ENCODE results near the gene MKNK1.
A peak's percentile ranks its signal among the peaks of the same experiment; 100 is the strongest.

MKNK1 gene

DNA sequence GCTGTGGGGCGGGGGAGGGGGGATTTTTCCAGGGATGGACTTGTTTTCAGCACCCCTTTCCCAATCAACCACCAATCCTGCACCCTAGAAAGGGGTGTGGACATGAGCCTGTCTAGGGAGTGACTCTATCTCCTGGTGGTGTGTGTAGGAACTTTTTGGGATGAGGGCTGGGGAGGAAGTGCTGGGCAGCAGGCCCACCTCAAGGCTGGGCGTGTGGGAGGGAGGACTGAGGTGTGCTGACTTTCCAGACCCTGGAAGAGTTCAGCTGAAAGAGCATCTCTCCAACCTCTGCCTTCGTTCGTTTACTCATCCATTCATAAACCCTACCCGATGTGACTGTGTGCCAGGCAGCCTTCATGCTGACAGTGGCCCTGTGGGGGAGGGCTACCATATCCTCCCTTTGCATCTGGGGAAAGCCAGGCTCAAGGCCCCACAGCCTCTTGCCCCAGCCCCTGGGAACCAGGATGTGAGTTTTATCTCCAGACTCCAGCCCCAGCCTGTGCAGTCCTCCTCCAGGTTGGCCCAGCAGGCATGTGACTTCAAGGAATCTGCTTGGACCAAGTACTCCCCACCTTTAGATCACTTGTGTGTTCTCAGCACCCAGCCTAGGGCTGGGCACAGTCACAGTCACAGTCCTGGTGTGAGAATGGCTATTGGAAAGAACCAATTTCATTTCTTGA is 59.4 kb downstream of the MKNK1 start:
- H3K9ac ChIP-seq (ENCODE audit: low read depth, low read length): no peak overlapping the region
- no peak overlapping the region for H3K4me2 ChIP-seq (ENCODE audit: low read length)
- peaks cover 6% of the 10 kb centered on the region for H3K4me1 ChIP-seq (ENCODE audit: control insufficient read depth, insufficient read depth, low read length)
- H3K9me3 ChIP-seq (replicated peaks; ENCODE audit: low read length): no peaks in the 10 kb centered on the region
- H3K36me3 ChIP-seq (ENCODE audit: insufficient read depth, low read length): no peaks in the 10 kb centered on the region
- no peak overlapping the region for H3K4me3 ChIP-seq (ENCODE audit: low read length)
- H3K27me3 ChIP-seq (ENCODE audit: control insufficient read depth, insufficient read depth, low read length): peaks cover 64% of the 10 kb centered on the region

DNA sequence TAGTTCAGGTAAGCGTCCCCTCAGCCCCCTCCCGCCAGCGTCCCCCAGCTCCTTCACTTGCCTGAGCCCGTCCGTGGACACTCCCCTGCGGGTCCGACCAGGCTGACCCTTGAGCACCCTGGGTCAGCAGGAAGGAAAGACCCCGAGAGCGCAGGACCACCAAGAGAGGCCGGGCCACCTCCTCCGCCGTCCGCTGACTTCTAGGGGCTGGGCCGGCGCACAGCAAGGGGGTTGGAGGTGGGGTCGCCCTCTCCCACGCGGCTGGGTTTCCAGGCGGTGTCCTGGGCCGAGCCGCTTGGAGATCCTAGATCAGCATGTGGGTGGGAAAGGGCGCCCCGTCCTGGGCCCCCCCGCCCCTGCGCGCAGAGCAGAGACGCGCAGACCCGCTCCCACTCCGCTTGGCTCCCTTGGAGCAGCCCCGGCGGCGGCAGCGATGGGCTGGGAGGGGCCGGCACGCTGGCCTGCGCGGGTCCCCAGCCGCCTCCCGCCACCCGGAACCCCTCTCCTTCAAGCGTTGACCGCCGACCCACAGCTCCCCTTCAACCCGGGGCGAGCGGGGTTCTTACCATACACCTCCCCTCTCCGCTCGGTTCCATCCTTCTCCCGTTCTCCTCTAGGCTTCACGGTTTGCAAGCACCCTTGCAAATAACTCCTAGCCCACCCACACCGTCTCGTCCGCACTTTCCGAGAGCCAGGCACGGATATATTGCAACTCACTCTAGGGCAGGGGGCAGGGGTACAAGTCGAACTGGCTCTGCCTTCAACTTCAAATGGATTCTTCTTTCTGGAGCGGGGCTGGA is 60.1 kb downstream of the MKNK1 start:
- H3K9ac ChIP-seq (ENCODE audit: low read depth, low read length): no peak overlapping the region
- peaks cover 64% of the 10 kb centered on the region for H3K27me3 ChIP-seq (ENCODE audit: control insufficient read depth, insufficient read depth, low read length)
- H3K4me3 ChIP-seq (ENCODE audit: low read length): no peak overlapping the region
- no peaks in the 10 kb centered on the region for H3K36me3 ChIP-seq (ENCODE audit: insufficient read depth, low read length)
- H3K9me3 ChIP-seq (replicated peaks; ENCODE audit: low read length): no peaks in the 10 kb centered on the region
- H3K4me2 ChIP-seq (ENCODE audit: low read length): no peak overlapping the region
- peaks cover 7% of the 10 kb centered on the region for H3K4me1 ChIP-seq (ENCODE audit: control insufficient read depth, insufficient read depth, low read length)

- peaks cover 69% of the 10 kb centered on the region for H3K27me3 ChIP-seq (ENCODE audit: control insufficient read depth, insufficient read depth, low read length)
- H3K4me2 ChIP-seq (ENCODE audit: low read length): no peak overlapping the region
- no peak overlapping the region for H3K4me3 ChIP-seq (ENCODE audit: low read length)
- H3K9ac ChIP-seq (ENCODE audit: low read depth, low read length): no peak overlapping the region
- H3K36me3 ChIP-seq (ENCODE audit: insufficient read depth, low read length): no peaks in the 10 kb centered on the region
- peaks cover 7% of the 10 kb centered on the region for H3K4me1 ChIP-seq (ENCODE audit: control insufficient read depth, insufficient read depth, low read length)
- no peaks in the 10 kb centered on the region for H3K9me3 ChIP-seq (replicated peaks; ENCODE audit: low read length)
Measured at GRCh38 chr1:46543382-46543760, 60.7 kb downstream of the MKNK1 start.

DNA sequence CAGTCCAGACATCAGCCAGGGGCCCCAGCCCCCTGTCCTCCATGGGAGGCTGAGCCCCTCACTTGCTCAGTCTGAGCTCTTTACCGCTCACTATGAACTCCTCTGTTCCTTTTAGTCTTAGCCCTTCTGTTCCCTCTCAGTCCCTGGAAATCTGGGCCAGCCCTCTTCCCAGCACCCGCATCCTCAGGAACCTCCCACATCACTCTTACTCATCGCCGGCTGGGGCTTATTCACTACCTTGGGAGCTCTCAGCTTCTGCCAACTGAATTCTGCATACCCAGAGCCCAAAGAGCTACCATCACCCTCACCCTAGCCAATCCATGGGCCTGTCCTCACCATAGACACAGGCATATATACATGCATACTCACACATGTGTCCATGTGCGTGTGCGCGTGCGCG is 64.1 kb downstream of the MKNK1 start:
- Histone ChIP-seq H3K4me2 (ENCODE audit: low read length) (no peak overlapping the region), H3K4me3 (ENCODE audit: low read length) (no peak overlapping the region), H3K9me3 (replicated peaks; ENCODE audit: low read length) (no peaks in the 10 kb centered on the region), H3K9ac (ENCODE audit: low read depth, low read length) (no peak overlapping the region), H3K36me3 (ENCODE audit: insufficient read depth, low read length) (no peaks in the 10 kb centered on the region), H3K4me1 (ENCODE audit: control insufficient read depth, insufficient read depth, low read length) (peaks cover 7% of the 10 kb centered on the region), H3K27me3 (ENCODE audit: control insufficient read depth, insufficient read depth, low read length) (peaks cover 71% of the 10 kb centered on the region)

- Histone ChIP-seq H3K9me3 (replicated peaks; ENCODE audit: low read length) (no peaks in the 10 kb centered on the region), H3K4me1 (ENCODE audit: control insufficient read depth, insufficient read depth, low read length) (peaks cover 12% of the 10 kb centered on the region), H3K9ac (ENCODE audit: low read depth, low read length) (no peak overlapping the region), H3K4me3 (ENCODE audit: low read length) (no peak overlapping the region), H3K27me3 (ENCODE audit: control insufficient read depth, insufficient read depth, low read length) (peaks cover 62% of the 10 kb centered on the region), H3K4me2 (ENCODE audit: low read length) (no peak overlapping the region), H3K36me3 (ENCODE audit: insufficient read depth, low read length) (no peaks in the 10 kb centered on the region)
Measured at GRCh38 chr1:46538147-46538546, 65.9 kb downstream of the MKNK1 start.

GRCh38 chr1:46537651-46538050 is 66.4 kb downstream of the MKNK1 start:
- H3K27me3 ChIP-seq (ENCODE audit: control insufficient read depth, insufficient read depth, low read length): peaks cover 57% of the 10 kb centered on the region
- H3K4me1 ChIP-seq (ENCODE audit: control insufficient read depth, insufficient read depth, low read length): peaks cover 13% of the 10 kb centered on the region
- no peak overlapping the region for H3K4me2 ChIP-seq (ENCODE audit: low read length)
- H3K9ac ChIP-seq (ENCODE audit: low read depth, low read length): no peak overlapping the region
- no peak overlapping the region for H3K4me3 ChIP-seq (ENCODE audit: low read length)
- H3K36me3 ChIP-seq (ENCODE audit: insufficient read depth, low read length): no peaks in the 10 kb centered on the region
- H3K9me3 ChIP-seq (replicated peaks; ENCODE audit: low read length): no peaks in the 10 kb centered on the region

DNA sequence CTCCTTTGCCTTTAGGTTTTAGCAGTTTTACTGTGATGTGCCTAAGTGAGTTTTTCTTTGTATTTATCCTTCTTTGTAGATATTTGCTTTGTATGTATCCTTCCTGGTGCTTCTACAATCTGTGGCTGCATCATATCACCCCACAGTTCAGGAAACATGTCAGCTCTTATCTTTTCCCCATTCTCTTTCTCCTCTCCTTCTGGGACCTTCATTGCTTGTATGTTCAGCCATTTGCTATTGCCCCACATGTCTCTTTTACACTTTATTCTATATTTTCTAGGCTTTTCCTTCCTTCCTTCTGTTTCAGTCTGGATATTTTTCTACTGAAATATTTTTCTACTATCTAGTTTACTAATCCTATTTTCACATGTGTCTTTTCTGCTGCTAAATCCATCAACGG is 67.5 kb downstream of the MKNK1 start:
- no peak overlapping the region for H3K4me2 ChIP-seq (ENCODE audit: low read length)
- no peaks in the 10 kb centered on the region for H3K9me3 ChIP-seq (replicated peaks; ENCODE audit: low read length)
- H3K36me3 ChIP-seq (ENCODE audit: insufficient read depth, low read length): no peaks in the 10 kb centered on the region
- H3K9ac ChIP-seq (ENCODE audit: low read depth, low read length): no peak overlapping the region
- no peak overlapping the region for H3K4me3 ChIP-seq (ENCODE audit: low read length)
- H3K27me3 ChIP-seq (ENCODE audit: control insufficient read depth, insufficient read depth, low read length): peaks cover 51% of the 10 kb centered on the region
- H3K4me1 ChIP-seq (ENCODE audit: control insufficient read depth, insufficient read depth, low read length): peaks cover 13% of the 10 kb centered on the region

GRCh38 chr1:46535063-46535462 is 69.0 kb downstream of the MKNK1 start:
- Histone ChIP-seq H3K4me3 (ENCODE audit: low read length) (no peak overlapping the region), H3K4me2 (ENCODE audit: low read length) (no peak overlapping the region), H3K36me3 (ENCODE audit: insufficient read depth, low read length) (no peaks in the 10 kb centered on the region), H3K9me3 (replicated peaks; ENCODE audit: low read length) (no peaks in the 10 kb centered on the region), H3K4me1 (ENCODE audit: control insufficient read depth, insufficient read depth, low read length) (peaks cover 9% of the 10 kb centered on the region), H3K9ac (ENCODE audit: low read depth, low read length) (no peak overlapping the region), H3K27me3 (ENCODE audit: control insufficient read depth, insufficient read depth, low read length) (peaks cover 57% of the 10 kb centered on the region)

DNA sequence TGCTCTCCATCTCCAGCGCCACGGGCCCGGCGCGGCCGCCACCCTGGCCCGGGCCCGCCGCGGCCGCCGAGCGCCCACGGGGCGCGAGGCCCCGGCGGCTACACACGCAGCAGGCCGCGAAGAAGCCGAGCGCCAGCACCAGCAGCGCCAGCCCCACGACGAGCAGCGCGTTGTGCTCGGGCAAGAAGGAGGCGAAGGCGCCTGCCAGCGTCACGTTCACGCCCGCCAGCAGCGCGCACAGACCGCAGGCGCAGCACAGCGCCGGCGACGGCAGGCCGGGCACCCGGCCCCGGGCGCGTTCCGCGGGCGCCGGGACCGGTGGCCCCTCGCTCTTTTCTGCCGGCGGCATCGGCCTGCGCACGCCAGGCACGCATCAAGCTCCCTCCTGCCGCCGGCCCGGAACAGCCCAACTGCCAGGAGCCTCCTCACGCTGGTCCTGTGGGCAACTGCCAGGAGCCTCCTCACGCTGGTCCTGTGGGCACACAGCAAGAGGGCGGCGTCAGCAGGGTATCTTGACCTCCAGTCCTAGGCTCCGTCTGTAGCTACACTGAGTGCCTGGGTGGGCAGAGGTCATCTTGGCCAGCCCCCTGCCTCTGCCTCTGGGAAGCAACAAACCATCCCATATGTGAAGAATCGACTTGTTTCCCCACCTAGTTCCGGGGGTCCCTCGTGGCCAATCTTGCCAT is 70.7 kb downstream of the MKNK1 start:
- peaks cover 6% of the 10 kb centered on the region for H3K4me1 ChIP-seq (ENCODE audit: control insufficient read depth, insufficient read depth, low read length)
- no peaks in the 10 kb centered on the region for H3K9me3 ChIP-seq (replicated peaks; ENCODE audit: low read length)
- peaks cover 62% of the 10 kb centered on the region for H3K27me3 ChIP-seq (ENCODE audit: control insufficient read depth, insufficient read depth, low read length)
- H3K4me3 ChIP-seq (ENCODE audit: low read length): peak overlapping the region; percentile 70
- H3K36me3 ChIP-seq (ENCODE audit: insufficient read depth, low read length): no peaks in the 10 kb centered on the region
- H3K4me2 ChIP-seq (ENCODE audit: low read length): peak overlapping the region; percentile 93
- peak overlapping the region; percentile 68 for H3K9ac ChIP-seq (ENCODE audit: low read depth, low read length)

DNA sequence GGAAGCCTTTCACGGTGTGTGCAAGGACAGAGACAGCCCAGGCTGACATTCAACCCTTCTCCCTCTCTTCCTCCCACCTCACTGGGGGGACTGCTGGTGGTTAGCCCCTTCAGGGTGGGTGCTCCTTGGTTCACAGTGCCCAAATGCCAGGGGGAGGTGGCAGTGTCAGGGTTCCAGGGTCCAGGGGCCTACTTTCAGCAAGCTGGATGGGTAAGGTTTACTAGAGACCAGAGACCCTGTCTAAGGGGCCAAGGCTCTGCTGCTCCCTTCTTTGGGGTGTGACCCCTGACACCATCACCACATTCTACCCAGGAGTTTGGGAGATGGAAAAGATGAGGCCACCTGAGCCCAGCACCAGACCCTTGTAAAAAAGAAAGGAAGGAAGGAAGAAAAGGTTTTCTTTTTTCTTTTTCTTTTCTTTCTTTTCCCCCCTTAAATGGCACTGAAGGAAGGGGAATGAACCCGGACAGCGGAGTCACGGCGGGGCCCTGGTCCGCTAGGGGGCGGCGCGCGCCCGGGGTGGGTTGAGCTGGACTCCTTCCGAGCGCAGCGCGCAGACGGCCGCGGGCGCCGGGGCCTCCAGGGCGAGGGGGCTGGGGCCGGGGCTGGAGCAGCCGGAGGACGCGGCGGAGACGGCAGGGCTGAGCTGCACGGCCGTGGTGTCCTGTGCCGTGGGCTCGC is 71.4 kb downstream of the MKNK1 start:
- H3K9ac ChIP-seq (ENCODE audit: low read depth, low read length): peak overlapping the region; percentile 68
- H3K9me3 ChIP-seq (replicated peaks; ENCODE audit: low read length): no peaks in the 10 kb centered on the region
- H3K27me3 ChIP-seq (ENCODE audit: control insufficient read depth, insufficient read depth, low read length): peaks cover 57% of the 10 kb centered on the region
- H3K4me1 ChIP-seq (ENCODE audit: control insufficient read depth, insufficient read depth, low read length): peaks cover 6% of the 10 kb centered on the region
- H3K36me3 ChIP-seq (ENCODE audit: insufficient read depth, low read length): no peaks in the 10 kb centered on the region
- peak overlapping the region; percentile 70 for H3K4me3 ChIP-seq (ENCODE audit: low read length)
- peak overlapping the region; percentile 93 for H3K4me2 ChIP-seq (ENCODE audit: low read length)

DNA sequence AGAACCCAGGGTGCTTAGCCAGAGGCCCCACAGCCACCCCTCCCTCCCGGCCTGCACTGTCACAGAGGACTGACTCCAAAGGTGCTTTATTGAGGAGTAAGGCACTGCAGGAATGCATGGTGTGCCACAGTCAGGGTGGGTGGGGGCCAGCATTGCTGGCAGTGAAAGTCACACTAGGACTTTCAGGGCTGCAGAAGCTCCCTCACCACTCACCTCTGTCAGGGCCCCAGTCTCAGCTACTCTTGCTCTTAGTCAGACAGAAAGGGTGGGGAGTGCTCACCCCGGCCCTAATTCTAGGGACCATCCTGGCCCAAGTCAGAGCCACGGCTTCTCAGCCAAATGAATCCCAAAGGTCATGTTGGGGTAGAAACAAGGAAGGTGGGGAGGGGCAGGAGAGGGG is 72.0 kb downstream of the MKNK1 start:
- Histone ChIP-seq H3K4me2 (ENCODE audit: low read length) (no peak overlapping the region), H3K9me3 (replicated peaks; ENCODE audit: low read length) (no peaks in the 10 kb centered on the region), H3K36me3 (ENCODE audit: insufficient read depth, low read length) (no peaks in the 10 kb centered on the region), H3K4me3 (ENCODE audit: low read length) (no peak overlapping the region), H3K9ac (ENCODE audit: low read depth, low read length) (no peak overlapping the region), H3K27me3 (ENCODE audit: control insufficient read depth, insufficient read depth, low read length) (peaks cover 56% of the 10 kb centered on the region), H3K4me1 (ENCODE audit: control insufficient read depth, insufficient read depth, low read length) (peaks cover 6% of the 10 kb centered on the region)
